Epithelial cell of prostate (primary cell): ENCODE results near the gene AGPAT4.
"Not testable (repeated sequence)": the region's sequence is repeated elsewhere in the genome, so short reads cannot be mapped to it uniquely, and the experiment has no call there.

Source experiments
- DNase-seq: peaks from one replicate; pipeline ENCODE4 v3.0.0-alpha.2; 2011; ENCODE audit warnings: low read depth, low spot score
- H3K27ac ChIP-seq: fragments of 450-650 bp; 2 replicates; pipeline ENCODE4 v1.5.1; 2017; ENCODE audit warnings: mild to moderate bottlenecking

AGPAT4 gene, protein sequence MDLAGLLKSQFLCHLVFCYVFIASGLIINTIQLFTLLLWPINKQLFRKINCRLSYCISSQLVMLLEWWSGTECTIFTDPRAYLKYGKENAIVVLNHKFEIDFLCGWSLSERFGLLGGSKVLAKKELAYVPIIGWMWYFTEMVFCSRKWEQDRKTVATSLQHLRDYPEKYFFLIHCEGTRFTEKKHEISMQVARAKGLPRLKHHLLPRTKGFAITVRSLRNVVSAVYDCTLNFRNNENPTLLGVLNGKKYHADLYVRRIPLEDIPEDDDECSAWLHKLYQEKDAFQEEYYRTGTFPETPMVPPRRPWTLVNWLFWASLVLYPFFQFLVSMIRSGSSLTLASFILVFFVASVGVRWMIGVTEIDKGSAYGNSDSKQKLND

DNA sequence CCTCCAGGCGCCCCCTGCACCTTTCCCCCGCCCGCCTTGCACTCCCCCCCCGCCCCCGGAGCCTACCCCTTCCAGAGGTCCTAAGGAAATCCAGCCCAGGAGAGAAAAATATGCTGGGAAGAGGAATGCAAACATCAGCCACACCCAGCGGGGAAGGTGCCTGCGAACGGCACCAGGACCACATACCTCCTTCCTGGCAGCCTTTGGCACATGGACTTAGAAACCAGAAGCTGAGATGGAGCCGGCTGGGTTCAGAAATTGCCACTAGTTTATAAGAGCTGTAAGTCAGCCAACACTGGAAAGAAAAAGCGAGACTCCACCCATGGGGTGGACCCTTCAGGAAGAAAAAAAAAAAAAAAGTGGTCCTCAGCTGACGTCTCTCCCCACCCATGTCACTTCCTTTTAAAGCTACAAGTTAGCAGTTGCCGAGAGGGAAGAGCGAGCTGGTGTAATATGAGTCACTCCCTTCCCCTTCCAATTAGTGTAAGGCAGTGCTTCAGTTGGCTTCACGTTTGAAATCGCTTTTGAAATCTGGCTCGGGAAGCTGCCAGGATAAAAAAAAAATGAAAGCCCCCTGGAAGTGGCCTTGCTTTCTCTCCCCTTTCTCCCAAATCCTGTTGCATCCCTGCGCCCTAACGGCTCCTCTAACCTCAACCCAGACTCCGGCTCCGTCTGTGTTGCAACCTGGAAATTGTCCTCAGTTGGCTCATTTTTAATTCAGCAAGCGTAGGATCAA lies at the start of gene AGPAT4:
TSS of gene AGPAT4 (minus strand) at position 310 of the 736 bp plus-strand sequence. CDS start 41,848 bp downstream, outside the sequence.
- DNase-seq = peak; percentile 89
- H3K27ac ChIP-seq = peak within 1 kb of the TSS; percentile 42

DNA sequence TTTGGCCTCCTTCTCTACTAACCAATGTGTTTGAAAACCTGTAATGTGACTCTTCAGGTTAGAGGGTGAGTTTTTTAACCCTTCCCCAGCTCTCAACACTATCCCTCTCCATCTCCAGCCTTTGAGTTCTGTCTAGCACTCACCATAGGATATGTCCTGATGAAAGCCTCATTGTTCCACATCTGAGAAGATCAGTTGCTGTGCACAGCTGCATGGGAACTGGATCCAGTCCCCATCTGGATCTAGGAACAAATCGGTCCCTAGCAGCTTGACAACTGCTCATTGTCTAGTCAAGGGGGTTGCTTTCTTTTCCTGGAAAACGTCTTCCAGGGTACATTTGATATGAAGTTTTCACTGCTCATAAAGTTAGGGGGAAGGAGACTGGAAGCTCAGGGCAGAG lies 45.4 kb upstream of the AGPAT4 start:
- no peak for DNase-seq
- H3K27ac ChIP-seq = no peak overlapping the region

DNA sequence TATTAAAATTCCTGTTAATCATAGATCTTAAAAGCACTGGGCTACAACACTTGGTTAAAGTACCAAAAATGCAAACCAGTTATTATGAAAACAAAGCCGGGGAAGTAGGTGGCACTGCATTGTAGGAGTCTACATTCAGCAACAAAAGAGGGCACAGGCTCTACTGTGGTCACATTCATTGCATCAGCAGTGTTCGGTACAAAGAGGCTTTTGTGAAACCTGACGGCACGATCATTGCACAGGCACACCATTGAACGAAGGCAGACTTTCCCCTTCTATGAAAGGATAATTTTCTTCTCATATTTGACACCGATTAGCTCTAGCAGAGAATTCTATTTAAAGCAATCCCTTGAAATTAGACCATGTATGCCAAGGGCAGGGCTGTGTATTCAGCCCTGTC lies 44.6 kb upstream of the AGPAT4 start:
- no peak for DNase-seq
- H3K27ac ChIP-seq = no peak overlapping the region

DNA sequence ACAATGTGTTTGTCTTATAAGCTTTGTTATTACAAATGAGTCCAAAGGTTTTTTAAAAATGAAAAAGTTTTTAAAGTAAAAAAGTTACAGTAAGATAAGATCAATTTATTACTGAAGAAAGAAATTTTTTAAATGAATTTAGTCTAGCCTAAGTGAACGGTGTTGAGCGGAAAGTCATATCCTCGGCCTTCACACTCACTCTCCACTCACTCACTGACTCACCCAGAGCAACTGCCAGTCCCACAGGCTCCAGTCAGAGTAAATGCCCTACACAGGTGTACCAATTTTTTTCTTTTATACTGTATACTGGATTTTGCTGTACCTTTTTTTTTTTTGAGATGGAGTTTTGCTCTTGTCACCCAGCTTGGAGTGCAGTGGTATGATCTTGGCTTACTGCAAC lies 42.7 kb upstream of the AGPAT4 start:
- H3K27ac ChIP-seq = no peak overlapping the region

GRCh38 chr6:161315246-161315917 lies 41.5 kb upstream of the AGPAT4 start:
- H3K27ac ChIP-seq = peak overlapping the region; percentile 63
- peak; percentile 24 for DNase-seq

More for the DNA sequence above, 42.7 kb upstream of the AGPAT4 start:
- no peak for DNase-seq

DNA sequence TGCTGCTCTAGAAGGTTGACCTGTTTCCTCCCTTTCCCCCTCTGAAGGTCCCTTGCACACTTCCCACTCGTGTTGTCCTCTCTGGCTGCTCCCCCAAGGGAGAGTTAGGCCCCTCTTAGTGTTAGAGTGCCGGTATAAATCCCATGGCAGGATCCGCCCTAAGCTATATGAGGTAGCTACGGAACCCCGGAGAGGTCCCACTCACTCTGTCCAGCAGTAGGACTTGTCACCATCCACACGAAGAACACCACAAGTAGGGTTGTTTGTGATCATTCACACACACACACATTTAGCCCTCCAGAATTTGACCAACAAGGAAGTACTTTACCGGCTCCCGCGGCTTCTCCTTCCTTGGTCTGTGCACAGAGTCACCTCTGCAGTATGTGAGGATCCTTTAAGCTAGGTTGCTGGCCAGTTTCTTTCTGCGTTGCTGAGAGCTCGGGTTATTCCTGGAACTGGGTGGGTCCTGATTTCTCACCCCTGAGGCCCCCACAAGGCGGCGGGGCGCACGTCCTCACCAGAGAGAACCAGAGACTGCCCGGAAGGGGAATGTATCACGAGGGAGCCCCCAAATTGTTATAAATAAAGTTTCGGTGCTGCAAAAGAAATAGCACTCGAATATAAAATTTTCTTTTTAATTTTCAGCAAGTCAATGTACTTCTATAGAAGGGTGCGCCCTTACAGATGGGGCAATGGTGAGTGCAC lies 40.8 kb upstream of the AGPAT4 start:
- peak overlapping the region; percentile 63 for H3K27ac ChIP-seq
- not testable (repeated sequence) for DNase-seq

DNA sequence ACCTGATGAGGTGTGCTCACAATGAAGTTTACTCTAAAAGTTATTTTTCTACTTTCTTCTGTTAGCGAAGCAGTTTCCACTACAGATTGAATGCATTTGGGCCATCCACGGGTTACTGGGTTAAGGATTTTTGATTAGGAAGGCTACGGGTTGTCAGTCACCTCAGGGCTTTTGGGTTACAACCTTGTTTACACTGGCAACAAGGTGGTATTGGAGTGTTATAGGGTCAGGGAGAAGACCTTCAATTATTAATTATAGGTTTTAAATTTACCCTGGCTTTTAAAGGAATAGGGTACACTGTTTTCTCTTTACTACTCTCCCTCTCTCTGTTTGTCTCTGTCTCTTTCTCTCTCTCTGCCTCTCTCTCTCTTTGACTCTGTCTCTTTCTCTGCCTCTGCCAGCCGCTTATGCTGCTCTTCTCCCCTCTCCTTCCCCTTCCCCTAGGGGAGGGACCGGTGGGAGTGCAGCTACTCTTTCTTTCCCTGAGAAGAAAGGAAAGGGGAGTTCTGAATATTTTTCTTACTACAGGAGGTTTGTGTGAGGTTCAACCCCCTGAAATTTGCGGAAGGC lies 40.2 kb upstream of the AGPAT4 start:
- H3K27ac ChIP-seq = no peak overlapping the region
- no peak for DNase-seq

- H3K27ac ChIP-seq = not testable (repeated sequence)
Observed at GRCh38 chr6:161313475-161313874, 39.6 kb upstream of the AGPAT4 start.

GRCh38 chr6:161309774-161310173 lies 35.9 kb upstream of the AGPAT4 start:
- peak; percentile 6 for DNase-seq

More at GRCh38 chr6:161313475-161313874, 39.6 kb upstream of the AGPAT4 start:
- DNase-seq = not testable (repeated sequence)

GRCh38 chr6:161308075-161308655 lies 34.3 kb upstream of the AGPAT4 start:
- no peak overlapping the region for H3K27ac ChIP-seq
- no peak for DNase-seq

More at GRCh38 chr6:161309774-161310173, 35.9 kb upstream of the AGPAT4 start:
- peak overlapping the region; percentile 48 for H3K27ac ChIP-seq

DNA sequence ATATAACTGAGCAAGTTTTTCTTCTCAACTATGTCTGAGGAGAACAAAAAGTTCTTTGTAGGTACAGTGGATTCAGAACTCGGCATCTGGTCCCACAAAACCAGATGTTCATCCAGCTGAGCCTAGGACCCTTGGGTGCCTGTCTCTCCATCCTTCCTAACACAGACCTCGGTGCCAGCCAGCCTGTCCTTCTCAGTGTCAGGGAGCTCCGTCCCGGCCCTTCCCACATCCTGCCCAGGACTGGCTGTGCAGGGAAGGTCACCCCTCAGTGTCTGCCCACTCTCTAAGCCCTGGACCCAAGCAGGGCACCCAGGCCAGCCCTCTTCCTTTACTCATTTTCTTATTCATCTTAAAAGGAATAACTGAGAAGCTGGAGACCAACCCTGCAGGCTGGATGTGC lies 32.0 kb upstream of the AGPAT4 start:
- no peak for DNase-seq
- no peak overlapping the region for H3K27ac ChIP-seq

- no peak for DNase-seq
- H3K27ac ChIP-seq = peak overlapping the region; percentile 23
Observed at GRCh38 chr6:161303628-161304340, 29.9 kb upstream of the AGPAT4 start.

DNA sequence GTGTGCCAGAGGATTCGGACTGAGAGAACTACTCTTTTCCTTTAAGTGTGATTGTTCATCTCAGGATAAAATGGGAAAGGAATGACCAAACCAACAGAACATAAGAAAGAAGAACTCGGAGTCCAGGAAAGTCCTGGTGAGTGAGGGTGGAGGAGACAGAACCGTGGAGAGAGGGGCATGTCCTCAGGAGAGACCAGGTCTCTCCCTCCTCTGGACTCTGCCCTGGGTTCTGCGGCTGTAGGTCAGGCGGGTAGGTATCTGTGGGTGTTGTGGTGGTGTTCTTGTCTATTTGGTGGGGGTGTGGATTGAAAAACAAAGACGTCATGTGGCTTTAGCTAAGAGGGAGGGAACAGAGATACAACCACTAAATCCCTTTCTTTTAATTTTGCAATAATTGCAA lies 29.1 kb upstream of the AGPAT4 start:
- no peak overlapping the region for H3K27ac ChIP-seq
- DNase-seq = no peak

GRCh38 chr6:161301338-161301737 lies 27.5 kb upstream of the AGPAT4 start:
- DNase-seq = peak; percentile 12
- no peak overlapping the region for H3K27ac ChIP-seq

GRCh38 chr6:161300823-161301222 lies 27.0 kb upstream of the AGPAT4 start:
- H3K27ac ChIP-seq = no peak overlapping the region
- no peak for DNase-seq

- DNase-seq = no peak
- H3K27ac ChIP-seq = no peak overlapping the region
Observed at GRCh38 chr6:161299726-161300125, 25.9 kb upstream of the AGPAT4 start.

DNA sequence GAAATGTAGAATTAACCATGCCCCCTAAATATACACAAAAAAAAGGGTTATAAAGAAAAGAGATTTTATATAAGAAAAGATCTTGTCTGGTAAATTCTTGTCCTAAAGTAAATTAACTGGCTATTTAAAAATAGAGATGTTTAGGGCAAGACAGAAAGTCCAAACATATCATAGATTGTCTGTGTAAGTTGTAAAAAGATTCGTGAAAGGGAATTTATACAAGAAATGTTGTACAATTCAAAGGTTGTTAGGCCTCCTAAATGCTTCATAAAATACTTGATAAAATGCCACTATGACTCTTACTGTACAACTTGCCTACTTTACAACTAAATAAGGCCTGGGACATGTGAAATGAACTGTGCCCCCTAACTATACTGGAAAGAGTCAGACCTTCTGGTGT lies 21.9 kb upstream of the AGPAT4 start:
- no peak overlapping the region for H3K27ac ChIP-seq
- no peak for DNase-seq

GRCh38 chr6:161292650-161293281 lies 18.9 kb upstream of the AGPAT4 start:
- no peak overlapping the region for H3K27ac ChIP-seq
- no peak for DNase-seq
